ENCODE measurements around the gene NEK2. TPM values are rescaled to one million over a fixed set of nuclear protein-coding genes. Genes with fewer than 3 reads are reported as not detected.

Gene NEK2
- total RNA-seq, 1 experiment from 2014 or later = 45.7 TPM

DNA sequence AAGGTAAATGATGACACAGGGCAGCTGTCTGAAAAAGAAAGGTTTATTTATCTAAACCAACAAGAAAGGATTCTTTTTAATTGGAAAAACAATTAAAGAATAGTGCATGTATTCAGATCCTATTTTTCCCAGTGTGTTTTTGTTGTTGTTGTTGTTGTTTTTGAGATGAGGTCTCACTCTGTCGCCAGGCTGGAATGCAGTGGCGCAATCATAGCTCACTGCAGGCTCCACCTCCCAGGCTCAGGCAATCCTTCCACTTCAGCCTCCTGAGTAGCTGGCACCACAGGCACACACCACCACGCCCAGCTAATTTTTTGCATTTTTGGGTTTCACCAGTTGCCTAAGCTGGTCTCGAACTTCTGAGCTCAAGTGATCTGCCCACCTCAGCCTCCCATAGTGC is 22.1 kb downstream of the NEK2 start:
- no peak overlapping the region for H3K4me3 ChIP-seq (ENCODE audit: low read depth, low read length, poor library complexity, severe bottlenecking)
- no peak for DNase-seq (ENCODE audit: low spot score)
- BruUV-seq (replicated peaks) = no TSS peak
- POLR2A ChIA-PET (ENCODE audit: low non-redundant PET) = interaction anchor here (0.6 kb wide), 1 partner anchor 11 kb away, joined by 3 read pairs; no protein-coding TSS in a partner anchor
- no peaks in the 10 kb centered on the region for H3K9me3 ChIP-seq (ENCODE audit: low read depth, low read length, poor library complexity, severe bottlenecking)
- no peak overlapping the region for H3K27ac ChIP-seq (ENCODE audit: low read depth, low read length, poor library complexity, severe bottlenecking)
- CTCF ChIA-PET = interaction anchor here (0.6 to 0.9 kb wide), 3 partner anchors 126 to 330 kb away, joined by 3 to 4 read pairs (median 3); no protein-coding TSS in a partner anchor
- H3K27me3 ChIP-seq (replicated peaks; ENCODE audit: insufficient read depth, low read depth, low read length, poor library complexity) = no peaks in the 10 kb centered on the region
- no peaks in the 10 kb centered on the region for H3K36me3 ChIP-seq (ENCODE audit: insufficient read depth, low read length, poor library complexity, severe bottlenecking)
- no peaks in the 10 kb centered on the region for H3K4me1 ChIP-seq (ENCODE audit: insufficient read depth, low read length, poor library complexity, severe bottlenecking)
- TF ChIP-seq EZH2 (IDR thresholded peaks at IDR 0.05; ENCODE audit: borderline replicate concordance, low read depth, low read length, poor library complexity, severe bottlenecking) = no peak
- TF ChIP-seq, protein P1, sequence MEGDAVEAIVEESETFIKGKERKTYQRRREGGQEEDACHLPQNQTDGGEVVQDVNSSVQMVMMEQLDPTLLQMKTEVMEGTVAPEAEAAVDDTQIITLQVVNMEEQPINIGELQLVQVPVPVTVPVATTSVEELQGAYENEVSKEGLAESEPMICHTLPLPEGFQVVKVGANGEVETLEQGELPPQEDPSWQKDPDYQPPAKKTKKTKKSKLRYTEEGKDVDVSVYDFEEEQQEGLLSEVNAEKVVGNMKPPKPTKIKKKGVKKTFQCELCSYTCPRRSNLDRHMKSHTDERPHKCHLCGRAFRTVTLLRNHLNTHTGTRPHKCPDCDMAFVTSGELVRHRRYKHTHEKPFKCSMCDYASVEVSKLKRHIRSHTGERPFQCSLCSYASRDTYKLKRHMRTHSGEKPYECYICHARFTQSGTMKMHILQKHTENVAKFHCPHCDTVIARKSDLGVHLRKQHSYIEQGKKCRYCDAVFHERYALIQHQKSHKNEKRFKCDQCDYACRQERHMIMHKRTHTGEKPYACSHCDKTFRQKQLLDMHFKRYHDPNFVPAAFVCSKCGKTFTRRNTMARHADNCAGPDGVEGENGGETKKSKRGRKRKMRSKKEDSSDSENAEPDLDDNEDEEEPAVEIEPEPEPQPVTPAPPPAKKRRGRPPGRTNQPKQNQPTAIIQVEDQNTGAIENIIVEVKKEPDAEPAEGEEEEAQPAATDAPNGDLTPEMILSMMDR (conservative IDR thresholded peaks at IDR 0.05; ENCODE audit: low read depth, low read length) = no peak
- intact Hi-C loops (cut with micrococcal nuclease; ENCODE audit: unreplicated experiment) = loop anchor here (10.0 kb wide), 2 partner anchors 518 to 1248 kb away; partner anchors contain the start of gene KCNH1

DNA sequence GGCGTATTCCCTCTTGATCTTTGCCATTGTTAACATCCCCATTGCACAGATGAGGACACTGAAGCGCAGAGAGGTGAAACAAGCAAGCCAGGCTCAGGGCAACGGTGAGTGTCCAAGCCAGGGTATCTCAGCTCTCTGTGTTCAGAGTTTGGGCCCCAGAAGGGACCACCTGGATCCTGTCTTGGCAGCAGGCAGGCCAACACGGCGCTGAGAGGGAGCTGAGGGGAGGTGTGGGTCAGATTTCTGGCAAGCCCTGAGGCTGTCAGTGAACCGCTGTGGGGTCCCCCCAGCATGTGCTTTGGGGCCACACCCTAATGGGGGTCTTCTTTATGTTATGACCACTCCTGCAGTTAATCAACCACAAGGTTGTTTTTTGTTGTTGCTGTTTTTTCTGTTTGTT is 23.1 kb downstream of the NEK2 start:
- no peak for DNase-seq (ENCODE audit: low spot score)
- H3K4me3 ChIP-seq (ENCODE audit: low read depth, low read length, poor library complexity, severe bottlenecking) = no peak overlapping the region
- no peak for TF ChIP-seq EZH2 (IDR thresholded peaks at IDR 0.05; ENCODE audit: borderline replicate concordance, low read depth, low read length, poor library complexity, severe bottlenecking)
- TF ChIP-seq, protein P1 (conservative IDR thresholded peaks at IDR 0.05; ENCODE audit: low read depth, low read length) = no peak
- H3K36me3 ChIP-seq (ENCODE audit: insufficient read depth, low read length, poor library complexity, severe bottlenecking) = no peaks in the 10 kb centered on the region
- no peak overlapping the region for H3K27ac ChIP-seq (ENCODE audit: low read depth, low read length, poor library complexity, severe bottlenecking)
- BruUV-seq (replicated peaks) = no TSS peak
- H3K27me3 ChIP-seq (replicated peaks; ENCODE audit: insufficient read depth, low read depth, low read length, poor library complexity) = no peaks in the 10 kb centered on the region
- intact Hi-C loops (cut with micrococcal nuclease; ENCODE audit: unreplicated experiment) = loop anchor here (10.0 kb wide), 2 partner anchors 518 to 1248 kb away; partner anchors contain the start of gene KCNH1
- H3K9me3 ChIP-seq (ENCODE audit: low read depth, low read length, poor library complexity, severe bottlenecking) = no peaks in the 10 kb centered on the region
- ChIA-PET POLR2A (ENCODE audit: low non-redundant PET) (no interaction called here), CTCF (interaction anchor here (0.6 to 0.7 kb wide), 2 partner anchors 125 to 182 kb away, joined by 3 to 4 read pairs; no protein-coding TSS in a partner anchor)
- no peaks in the 10 kb centered on the region for H3K4me1 ChIP-seq (ENCODE audit: insufficient read depth, low read length, poor library complexity, severe bottlenecking)

DNA sequence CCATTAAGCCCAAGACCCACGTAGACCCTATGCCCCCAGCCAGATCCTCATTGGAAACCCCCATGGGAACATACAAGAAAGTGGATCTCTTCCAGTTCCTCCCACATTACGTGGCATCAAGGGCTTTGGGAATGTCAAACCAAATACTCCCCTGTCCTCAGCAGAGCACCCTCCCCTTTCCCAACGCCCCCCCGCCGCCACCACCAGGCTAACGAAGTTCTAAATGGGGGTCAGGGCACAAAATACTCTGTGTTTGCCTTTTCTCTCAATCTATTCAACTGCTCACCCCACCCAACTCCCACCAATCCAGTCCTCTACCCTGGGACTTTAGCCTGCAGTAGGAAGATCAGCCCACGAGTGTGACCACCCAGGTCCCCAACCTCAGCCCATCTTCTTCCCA is 24.5 kb downstream of the NEK2 start:
- CTCF ChIA-PET = no interaction called here
- Histone ChIP-seq H3K36me3 (ENCODE audit: insufficient read depth, low read length, poor library complexity, severe bottlenecking) (no peaks in the 10 kb centered on the region), H3K27me3 (replicated peaks; ENCODE audit: insufficient read depth, low read depth, low read length, poor library complexity) (no peaks in the 10 kb centered on the region), H3K27ac (ENCODE audit: low read depth, low read length, poor library complexity, severe bottlenecking) (no peak overlapping the region), H3K4me1 (ENCODE audit: insufficient read depth, low read length, poor library complexity, severe bottlenecking) (no peaks in the 10 kb centered on the region), H3K4me3 (ENCODE audit: low read depth, low read length, poor library complexity, severe bottlenecking) (no peak overlapping the region), H3K9me3 (ENCODE audit: low read depth, low read length, poor library complexity, severe bottlenecking) (no peaks in the 10 kb centered on the region)
- POLR2A ChIA-PET (ENCODE audit: low non-redundant PET) = no interaction called here
- intact Hi-C loops (cut with micrococcal nuclease; ENCODE audit: unreplicated experiment) = loop anchor here (10.0 kb wide), 2 partner anchors 516 to 1246 kb away; partner anchors contain the start of gene KCNH1
- TF ChIP-seq, protein P1 (conservative IDR thresholded peaks at IDR 0.05; ENCODE audit: low read depth, low read length) = no peak
- TF ChIP-seq EZH2 (IDR thresholded peaks at IDR 0.05; ENCODE audit: borderline replicate concordance, low read depth, low read length, poor library complexity, severe bottlenecking) = no peak
- no peak for DNase-seq (ENCODE audit: low spot score)
- BruUV-seq (replicated peaks) = no TSS peak
